VCaP (cell line): ENCODE data around the gene PDCD6IP.

Source experiments
- H3K27ac ChIP-seq: fragments of 450-650 bp; 2 replicates; pipeline ENCODE4 v1.5.1; 2017
- CTCF ChIP-seq: fragments of 450-650 bp; conservative IDR thresholded peaks from 2 replicates; pipeline ENCODE4 v1.5.1; 2017; ENCODE audit warnings: mild to moderate bottlenecking, moderate library complexity

PDCD6IP gene

GRCh38 chr3:33810545-33810944 is 12.1 kb downstream of the PDCD6IP start:
- no peak for TF ChIP-seq CTCF
- H3K27ac ChIP-seq, result peak overlapping the region; percentile 23

GRCh38 chr3:33821989-33822388 is 23.6 kb downstream of the PDCD6IP start:
- TF ChIP-seq CTCF, result no peak
- H3K27ac ChIP-seq, result no peak overlapping the region

GRCh38 chr3:33823821-33824220 is 25.4 kb downstream of the PDCD6IP start:
- no peak overlapping the region for H3K27ac ChIP-seq
- TF ChIP-seq CTCF, result no peak

GRCh38 chr3:33825111-33825510 is 26.7 kb downstream of the PDCD6IP start:
- H3K27ac ChIP-seq, result no peak overlapping the region
- TF ChIP-seq CTCF, result no peak

- no peak overlapping the region for H3K27ac ChIP-seq
- TF ChIP-seq CTCF, result no peak
Observed at GRCh38 chr3:33826206-33826605, 27.8 kb downstream of the PDCD6IP start.

- H3K27ac ChIP-seq, result no peak overlapping the region
- no peak for TF ChIP-seq CTCF
Observed at GRCh38 chr3:33826688-33827087, 28.3 kb downstream of the PDCD6IP start.

- TF ChIP-seq CTCF, result no peak
- no peak overlapping the region for H3K27ac ChIP-seq
Observed at GRCh38 chr3:33829720-33830119, 31.3 kb downstream of the PDCD6IP start.

GRCh38 chr3:33831053-33831452 is 32.6 kb downstream of the PDCD6IP start:
- no peak for TF ChIP-seq CTCF
- no peak overlapping the region for H3K27ac ChIP-seq
